H9 (cell line): ENCODE data around the gene CSHL1. TPM values are rescaled to one million over a fixed set of nuclear protein-coding genes. Genes with fewer than 3 reads are reported as not detected.
A peak's percentile ranks its signal among the peaks of the same experiment; 100 is the strongest.

Source experiments
- DNase-seq: peaks from one replicate; pipeline ENCODE4 v3.0.0-alpha.2; 2017
- H2AFZ ChIP-seq: one replicate; pipeline ENCODE4 v1.6.1; 2013; ENCODE audit warnings: mild to moderate bottlenecking, low read length, control low read depth, moderate library complexity
- H2AK5ac ChIP-seq: 2 replicates; pipeline ENCODE4 v1.6.1; 2013; ENCODE audit warnings: low read length, control low read depth, mixed read lengths; ENCODE audit not compliant: insufficient read length
- H2BK120ac ChIP-seq: one replicate; pipeline ENCODE4 v1.6.1; 2013; ENCODE audit warnings: low read depth, mild to moderate bottlenecking, low read length, control low read depth, inconsistent platforms; ENCODE audit not compliant: poor library complexity, severe bottlenecking
- H2BK12ac ChIP-seq: 2 replicates; pipeline ENCODE4 v1.6.1; 2013; ENCODE audit warnings: low read length, control low read depth, mixed read lengths, low read depth; ENCODE audit not compliant: insufficient read length
- H2BK15ac ChIP-seq: 2 replicates; pipeline ENCODE4 v1.6.1; 2013; ENCODE audit warnings: low read depth, low read length, control low read depth
- H2BK20ac ChIP-seq: one replicate; pipeline ENCODE4 v1.6.1; 2013; ENCODE audit warnings: low read depth, mild to moderate bottlenecking, low read length, control low read depth, inconsistent platforms; ENCODE audit not compliant: poor library complexity, severe bottlenecking
- H2BK5ac ChIP-seq: 2 replicates; pipeline ENCODE4 v1.6.1; 2013; ENCODE audit warnings: low read length, control low read depth, mixed read lengths; ENCODE audit not compliant: insufficient read length
- H3K14ac ChIP-seq: 2 replicates; pipeline ENCODE4 v1.6.1; 2013; ENCODE audit warnings: low read length, control low read depth; ENCODE audit not compliant: insufficient read depth
- H3K18ac ChIP-seq: 2 replicates; pipeline ENCODE4 v1.6.1; 2013; ENCODE audit warnings: low read depth, mild to moderate bottlenecking, mixed read lengths, low read length, control low read depth; ENCODE audit not compliant: insufficient read length
- H3K23ac ChIP-seq: 2 replicates; pipeline ENCODE4 v1.6.1; 2013; ENCODE audit warnings: low read length, control low read depth, mixed read lengths, low read depth; ENCODE audit not compliant: insufficient read length
- H3K23me2 ChIP-seq: 2 replicates; pipeline ENCODE4 v1.6.1; 2013; ENCODE audit warnings: low read depth, mild to moderate bottlenecking, mixed read lengths, low read length, control low read depth; ENCODE audit not compliant: insufficient read length, poor library complexity, severe bottlenecking
- H3K27ac ChIP-seq: 2 replicates; pipeline ENCODE4 v1.5.1; 2013; ENCODE audit warnings: low read length, control low read depth, mixed read lengths, low read depth; ENCODE audit not compliant: insufficient read length
- H3K27me3 ChIP-seq: 2 replicates; pipeline ENCODE4 v1.6.1; 2013; ENCODE audit warnings: low read length, control low read depth, inconsistent platforms; ENCODE audit not compliant: insufficient read depth
- H3K4ac ChIP-seq: 2 replicates; pipeline ENCODE4 v1.6.1; 2013; ENCODE audit warnings: low read depth, mild to moderate bottlenecking, control low read depth, inconsistent platforms, low read length, moderate library complexity
- H3K4me1 ChIP-seq: 2 replicates; pipeline ENCODE4 v1.6.1; 2013; ENCODE audit warnings: low read length, control low read depth, inconsistent platforms; ENCODE audit not compliant: insufficient read depth
- H3K4me2 ChIP-seq: 2 replicates; pipeline ENCODE4 v1.6.1; 2013; ENCODE audit warnings: low read length, control low read depth, mixed read lengths; ENCODE audit not compliant: insufficient read length, insufficient read depth
- H3K56ac ChIP-seq: 2 replicates; pipeline ENCODE4 v1.6.1; 2013; ENCODE audit warnings: low read depth, mild to moderate bottlenecking, mixed read lengths, low read length, control low read depth; ENCODE audit not compliant: insufficient read length
- H3K79me1 ChIP-seq: 2 replicates; pipeline ENCODE4 v1.6.1; 2013; ENCODE audit warnings: low read depth, mild to moderate bottlenecking, moderate library complexity, low read length, control low read depth, inconsistent platforms; ENCODE audit not compliant: insufficient read depth, poor library complexity, severe bottlenecking
- H3K79me2 ChIP-seq: 2 replicates; pipeline ENCODE4 v1.6.1; 2013; ENCODE audit warnings: low read length, control low read depth, inconsistent platforms; ENCODE audit not compliant: insufficient read depth
- H3K9ac ChIP-seq: 2 replicates; pipeline ENCODE4 v1.6.1; 2013; ENCODE audit warnings: low read length, control low read depth, mixed read lengths; ENCODE audit not compliant: insufficient read length; ENCODE audit errors: extremely low read depth
- H3K9me3 ChIP-seq: one replicate; pipeline ENCODE4 v1.6.1; 2013; ENCODE audit warnings: low read depth, low read length, inconsistent platforms; ENCODE audit not compliant: control insufficient read depth
- H3T11ph ChIP-seq: one replicate; pipeline ENCODE4 v1.6.1; 2013; ENCODE audit warnings: mild to moderate bottlenecking, low read length, control low read depth, inconsistent platforms
- H4K20me1 ChIP-seq: one replicate; pipeline ENCODE4 v1.6.1; 2013; ENCODE audit not compliant: control insufficient read depth, insufficient read length, insufficient read depth
- H4K5ac ChIP-seq: 2 replicates; pipeline ENCODE4 v1.6.1; 2013; ENCODE audit warnings: low read depth, mild to moderate bottlenecking, mixed read lengths, low read length, control low read depth; ENCODE audit not compliant: insufficient read length
- H4K8ac ChIP-seq: replicated peaks from 2 replicates; pipeline ENCODE4 v1.6.1; 2013; ENCODE audit warnings: low read length, control low read depth, mixed read lengths, low read depth; ENCODE audit not compliant: insufficient read length
- H4K91ac ChIP-seq: 2 replicates; pipeline ENCODE4 v1.6.1; 2013; ENCODE audit warnings: low read depth, mild to moderate bottlenecking, moderate library complexity, mixed read lengths, low read length, control low read depth; ENCODE audit not compliant: insufficient read length
- H3K27ac Mint-ChIP-seq, 3 experiments: 2 replicates in 2 of 3; 3 replicates in 1 of 3; pipeline ENCODE4 v1.8.0; 2020 to 2021; ENCODE audit warnings: mixed read lengths in 3 of 3, mild to moderate bottlenecking in 1 of 3, moderate library complexity in 1 of 3
- H3K27me3 Mint-ChIP-seq: 2 replicates; pipeline ENCODE4 v1.8.0; 2021; ENCODE audit warnings: low read depth, mild to moderate bottlenecking, moderate library complexity, mixed read lengths
- H3K36me3 Mint-ChIP-seq, 3 experiments: 2 replicates in 2 of 3; 3 replicates in 1 of 3; pipeline ENCODE4 v1.8.0; 2020 to 2021; ENCODE audit warnings: low read depth in 3 of 3, mixed read lengths in 3 of 3; ENCODE audit not compliant: insufficient read depth in 1 of 3
- H3K4me1 Mint-ChIP-seq, 2 experiments: 2 replicates each; pipeline ENCODE4 v1.8.0; 2020; ENCODE audit warnings: mixed read lengths in 2 of 2
- H3K4me3 Mint-ChIP-seq, 2 experiments: 2 replicates in 1 of 2; 3 replicates in 1 of 2; pipeline ENCODE4 v1.8.0; 2020 to 2021; ENCODE audit warnings: mild to moderate bottlenecking in 2 of 2, mixed read lengths in 2 of 2, moderate library complexity in 1 of 2
- H3K9me3 Mint-ChIP-seq, 2 experiments: 2 replicates in 1 of 2; 3 replicates in 1 of 2; pipeline ENCODE4 v1.8.0; 2020; ENCODE audit warnings: mild to moderate bottlenecking in 2 of 2, mixed read lengths in 2 of 2, moderate library complexity in 1 of 2
- CTCF ChIP-seq: fragments of 200-600 bp; sonication (generic); conservative IDR thresholded peaks from 3 replicates; pipeline ENCODE4 v1.8.0; 2021; ENCODE audit warnings: antibody characterized with exemption, mild to moderate bottlenecking
- WGBS: extraction: QIAGEN DNeasy Blood & Tissue Kit; methylation state at CpG from one replicate; pipeline ENCODE4 v1.1.7; 2013; ENCODE audit warnings: missing lambda C conversion rate, low lambda C conversion rate, mixed read lengths; ENCODE audit not compliant: insufficient read length; ENCODE audit errors: extremely low coverage; 5-methylcytosine and 5-hydroxymethylcytosine counted together
- total RNA-seq: library from RNA; stranded (reverse); gene quantifications from 2 replicates; pipeline ENCODE4 v1.2.1, GENCODE V29; 2021

The CSHL1 gene
- total RNA-seq, 1 experiment from 2014 or later, result not detected

- H3K36me3 Mint-ChIP-seq, result peaks cover under 1 to 18% (median 8%) of the 10 kb centered on the region in 3 experiments; a peak in 6 of 7 replicates
- H3K4ac ChIP-seq, result no peak overlapping the region
- no peaks in the 10 kb centered on the region for H3K79me2 ChIP-seq
- no peaks in the 10 kb centered on the region for H3K9me3 Mint-ChIP-seq
- no peak overlapping the region for H3K23ac ChIP-seq
- peaks cover 2 to 6% of the 10 kb centered on the region in 2 experiments; a peak in 2 of 4 replicates for H3K4me1 Mint-ChIP-seq
- H2BK12ac ChIP-seq, result no peak overlapping the region
- H2AK5ac ChIP-seq, result no peak overlapping the region
- H3K14ac ChIP-seq, result no peak overlapping the region
- H3K27ac Mint-ChIP-seq, result no peak overlapping the region
- no peak overlapping the region for H4K5ac ChIP-seq
- no peak overlapping the region for H3K18ac ChIP-seq
- H3K27ac ChIP-seq, result no peak overlapping the region
- H3K4me2 ChIP-seq, result no peak overlapping the region
- H3K23me2 ChIP-seq, result no peaks in the 10 kb centered on the region
- H2BK15ac ChIP-seq, result no peak overlapping the region
- no peaks in the 10 kb centered on the region for H4K20me1 ChIP-seq
- no peak overlapping the region for H4K8ac ChIP-seq
- no CpG with 5 or more reads among the region's 20 CpGs for WGBS
- H2BK120ac ChIP-seq, result no peak overlapping the region
- H3K56ac ChIP-seq, result no peak overlapping the region
- no peaks in the 10 kb centered on the region for H3K27me3 ChIP-seq
- no peak overlapping the region for H4K91ac ChIP-seq
- no peak overlapping the region for H2AFZ ChIP-seq
- peak; percentile 74 for DNase-seq
- H3T11ph ChIP-seq, result no peak overlapping the region
- H2BK5ac ChIP-seq, result no peak overlapping the region
- no peak overlapping the region for H3K4me3 Mint-ChIP-seq
- peaks cover 3% of the 10 kb centered on the region; the same call in 1 of the 2 replicates for H3K27me3 Mint-ChIP-seq
- H3K9me3 ChIP-seq, result no peaks in the 10 kb centered on the region
- peak; percentile 86 for TF ChIP-seq CTCF
- no peak overlapping the region for H2BK20ac ChIP-seq
- H3K9ac ChIP-seq, result no peak overlapping the region
- no peaks in the 10 kb centered on the region for H3K79me1 ChIP-seq
- H3K4me1 ChIP-seq, result no peaks in the 10 kb centered on the region
Measured at GRCh38 chr17:63946440-63947363, 35.6 kb upstream of the CSHL1 start.
